Right lobe of liver (tissue), 6 donors: ENCODE measurements around the gene TCF7. TPM values are rescaled to one million over a fixed set of nuclear protein-coding genes. Genes with fewer than 3 reads are reported as not detected.

Experiments used
- ATAC-seq, 4 donors: fragments of 200-7000 bp; cut with Tn5 transposase; one replicate each; pipeline ENCODE4 v1.9.1; 2020; ENCODE audit warnings: mild to moderate bottlenecking in 4 of 4, moderate library complexity in 4 of 4
- DNase-seq, 3 donors: peaks; one replicate each; pipeline ENCODE4 v3.0.0-alpha.2; 2020
- H3K27ac ChIP-seq, 3 donors: fragments of 200-600 bp; one replicate each; pipeline ENCODE4 v1.8.0; 2022
- H3K27me3 ChIP-seq, 2 donors: fragments of 200-600 bp; one replicate each; pipeline ENCODE4 v1.8.0; 2022
- H3K36me3 ChIP-seq, 4 donors: fragments of 200-600 bp; sonication (generic) in 1 of 4; one replicate each; pipeline versions ENCODE4 v1.5.1 to v1.8.0; 2017 to 2022; ENCODE audit warnings: control low read depth in 1 of 4
- H3K4me1 ChIP-seq, 4 donors: fragments of 200-600 bp; sonication (generic) in 1 of 4; one replicate each; pipeline versions ENCODE4 v1.5.1 to v1.8.0; 2017 to 2022; ENCODE audit warnings: control low read depth in 1 of 4
- H3K4me3 ChIP-seq, 3 donors: fragments of 200-600 bp; one replicate each; pipeline ENCODE4 v1.8.0; 2022
- H3K9me3 ChIP-seq, 4 donors: fragments of 200-600 bp; sonication (generic) in 1 of 4; one replicate each; pipeline versions ENCODE4 v1.5.1 to v1.8.0; 2017 to 2022; ENCODE audit warnings: control low read depth in 1 of 4
- POLR2A ChIP-seq: fragments of 450-650 bp; IDR thresholded peaks from one replicate; pipeline ENCODE4 v1.6.1; 2017; ENCODE audit warnings: antibody characterized with exemption, mild to moderate bottlenecking
- WGBS: methylation state at CpG from one replicate; pipeline ENCODE4 v1.1.6; 2018; ENCODE audit warnings: low coverage, low lambda C conversion rate; ENCODE audit not compliant: insufficient coverage; ENCODE audit errors: missing lambda C conversion rate; 5-methylcytosine and 5-hydroxymethylcytosine counted together
- intact Hi-C, 2 donors: fragments of 100-400 bp; cut with DNase I; formaldehyde crosslinking; loops; one replicate each; pipeline versions ENCODE4 v1.11.2 to v1.14.1; 2022
- total RNA-seq, 6 experiments: library from RNA; depleted of rRNA in 2 of 6; stranded (reverse); fragments of >200 nt in 2 of 6; fragmentation: NEBNext Ultra II Directional in 3 of 6; extraction: Animal tissue kit (Norgen Biotek cat#: 25700) in 3 of 6; gene quantifications; one replicate each; pipeline versions ENCODE4 v1.1.0 to v1.2.4, GENCODE V29; 2016 to 2023
- TF ChIP-seq, protein P1 (sequence below), 4 donors: fragments of 200-600 bp in 3 of 4; fragments of 450-650 bp in 1 of 4; IDR thresholded peaks; one replicate each; pipeline versions ENCODE4 v1.5.1 to v1.8.0; 2016 to 2022; ENCODE audit warnings: antibody characterized with exemption in 4 of 4, mild to moderate bottlenecking in 2 of 4
- donor health status: DM: no; HTN: yes; CAD: no.
- donor health status: DM: no; HTN: no; CAD: no.
- donor health status: DM: no; HTN: no; CAD: no.
- donor health status: DM: no; HTN: yes; CAD: no.
- donor health status: DM: no; HTN: yes; CAD: no.

The TCF7 gene
- total RNA-seq, 6 experiments from 2014 or later, result 2.0 to 3.8 (median 2.7) TPM

DNA sequence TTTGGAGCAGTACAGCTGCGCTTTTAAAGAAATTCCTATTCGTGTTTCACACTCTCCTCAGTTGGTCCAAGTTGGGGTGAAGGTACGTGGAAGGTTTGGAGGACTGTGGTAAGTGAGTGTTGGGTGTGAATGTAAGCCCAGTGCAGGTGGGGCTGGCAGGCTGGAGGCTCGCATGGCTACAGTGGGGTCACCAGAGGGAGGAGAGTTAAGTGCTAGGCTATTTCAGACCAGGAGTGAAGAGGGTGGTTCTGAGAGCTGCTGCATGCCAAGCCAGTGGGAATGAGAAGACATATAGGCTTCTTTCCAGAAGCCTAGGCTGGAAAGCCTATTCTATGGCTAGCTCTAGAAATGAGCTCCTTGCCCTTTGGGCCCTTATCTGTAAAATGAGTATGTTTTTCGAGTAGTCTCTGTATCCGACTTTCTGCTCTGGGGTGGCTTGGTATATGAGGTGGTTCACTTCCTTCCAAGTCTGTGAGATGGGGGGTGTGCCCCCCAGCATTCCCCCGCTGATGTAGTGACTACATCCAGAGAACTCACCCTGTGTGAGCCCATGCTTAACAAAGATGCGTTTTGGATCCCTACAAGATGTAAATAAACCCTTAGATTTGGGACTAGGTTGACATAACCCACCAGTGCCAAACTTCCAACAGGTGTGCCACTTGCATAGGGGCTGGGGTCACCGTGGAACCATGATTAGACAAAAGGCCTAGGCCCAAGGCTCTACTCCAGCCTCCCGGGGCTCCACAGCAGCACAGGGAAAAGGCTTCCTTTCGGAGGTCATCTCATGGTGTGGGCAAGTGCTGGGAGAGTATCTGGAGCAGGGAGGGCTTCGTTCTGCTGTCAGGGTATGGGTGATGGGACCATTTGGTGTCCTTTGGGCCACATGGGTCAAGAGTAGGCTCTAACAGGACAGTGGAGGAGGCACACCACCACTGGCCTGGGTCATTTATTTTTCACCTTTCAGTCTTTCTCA is 2.6 kb downstream of the TCF7 start:
- Histone ChIP-seq H3K4me3 (no peak overlapping the region), H3K27me3 (no peaks in the 10 kb centered on the region), H3K27ac (no peak overlapping the region), H3K4me1 (peaks cover 0 to 8% (median 2%) of the 10 kb centered on the region in 4 donors), H3K9me3 (no peaks in the 10 kb centered on the region), H3K36me3 (no peaks in the 10 kb centered on the region)
- WGBS, result 82% methylated on average over 8 of the region's 12 CpGs
- ATAC-seq (no peak), DNase-seq (no peak)
- intact Hi-C loops, result no loop called here
- no peak for TF ChIP-seq POLR2A
- TF ChIP-seq, protein P1, sequence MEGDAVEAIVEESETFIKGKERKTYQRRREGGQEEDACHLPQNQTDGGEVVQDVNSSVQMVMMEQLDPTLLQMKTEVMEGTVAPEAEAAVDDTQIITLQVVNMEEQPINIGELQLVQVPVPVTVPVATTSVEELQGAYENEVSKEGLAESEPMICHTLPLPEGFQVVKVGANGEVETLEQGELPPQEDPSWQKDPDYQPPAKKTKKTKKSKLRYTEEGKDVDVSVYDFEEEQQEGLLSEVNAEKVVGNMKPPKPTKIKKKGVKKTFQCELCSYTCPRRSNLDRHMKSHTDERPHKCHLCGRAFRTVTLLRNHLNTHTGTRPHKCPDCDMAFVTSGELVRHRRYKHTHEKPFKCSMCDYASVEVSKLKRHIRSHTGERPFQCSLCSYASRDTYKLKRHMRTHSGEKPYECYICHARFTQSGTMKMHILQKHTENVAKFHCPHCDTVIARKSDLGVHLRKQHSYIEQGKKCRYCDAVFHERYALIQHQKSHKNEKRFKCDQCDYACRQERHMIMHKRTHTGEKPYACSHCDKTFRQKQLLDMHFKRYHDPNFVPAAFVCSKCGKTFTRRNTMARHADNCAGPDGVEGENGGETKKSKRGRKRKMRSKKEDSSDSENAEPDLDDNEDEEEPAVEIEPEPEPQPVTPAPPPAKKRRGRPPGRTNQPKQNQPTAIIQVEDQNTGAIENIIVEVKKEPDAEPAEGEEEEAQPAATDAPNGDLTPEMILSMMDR (IDR thresholded peaks at IDR 0.05), result no peak

DNA sequence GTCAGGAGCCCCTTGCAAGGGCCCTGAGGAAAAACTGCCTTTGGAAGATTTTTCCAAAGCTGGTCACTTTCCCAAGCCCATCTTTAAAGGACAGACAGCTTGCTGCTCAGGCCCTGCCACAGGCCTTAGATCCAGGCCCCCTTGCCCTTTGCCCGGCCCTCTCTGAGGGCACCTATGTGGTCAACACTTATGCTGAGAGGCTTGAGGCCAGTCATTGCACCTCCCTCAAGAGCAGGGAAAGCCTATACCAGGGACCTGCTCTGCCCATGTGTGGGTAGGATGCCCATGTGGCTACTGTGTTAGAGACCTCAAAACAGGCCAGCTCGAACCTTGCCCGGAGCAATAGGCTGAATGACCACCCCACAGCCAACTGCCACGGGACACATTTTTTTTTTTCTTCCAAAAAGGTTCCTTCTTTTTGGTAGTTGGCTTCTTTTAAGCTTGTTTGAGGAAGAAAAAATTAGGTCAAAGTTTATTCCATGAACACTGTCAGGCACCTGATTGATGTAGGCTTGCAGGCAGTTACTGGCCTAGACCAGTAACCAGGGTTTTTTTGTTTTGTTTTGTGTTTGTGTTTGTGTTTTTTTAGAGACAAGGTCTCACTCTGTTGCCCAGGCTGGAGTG is 3.8 kb downstream of the TCF7 start:
- intact Hi-C loops, result no loop called here
- Histone ChIP-seq H3K36me3 (no peaks in the 10 kb centered on the region), H3K27me3 (no peaks in the 10 kb centered on the region), H3K4me1 (peaks cover 0 to 8% (median 2%) of the 10 kb centered on the region in 4 donors), H3K4me3 (no peak overlapping the region), H3K27ac (no peak overlapping the region), H3K9me3 (no peaks in the 10 kb centered on the region)
- ATAC-seq (no peak), DNase-seq (peak in 1 of 3 donors; percentile 5)
- WGBS, result 58% methylated on average over 3 of the region's 4 CpGs
- TF ChIP-seq, protein P1 (IDR thresholded peaks at IDR 0.05), result no peak
- no peak for TF ChIP-seq POLR2A

DNA sequence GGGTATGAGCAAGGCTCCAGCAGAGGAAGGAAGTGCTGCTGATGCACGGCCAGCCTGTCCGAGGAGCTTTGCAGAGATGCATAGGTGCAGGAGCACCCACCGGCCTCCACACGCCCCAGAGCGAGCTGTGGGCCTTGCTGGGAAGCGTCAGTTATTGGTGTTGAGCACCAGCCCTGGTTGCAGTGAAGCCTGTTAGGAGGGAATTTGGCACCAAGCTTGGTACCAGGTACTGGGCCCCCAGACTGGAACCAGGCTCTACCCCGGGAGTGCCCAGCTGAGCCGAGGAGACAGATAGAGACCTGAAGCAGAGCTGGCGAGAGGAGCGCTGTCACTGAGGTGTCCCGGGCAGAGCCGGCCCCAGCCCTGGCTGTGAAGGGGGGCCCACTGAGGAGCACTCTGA is 5.2 kb downstream of the TCF7 start:
- ATAC-seq (no peak), DNase-seq (no peak)
- Histone ChIP-seq H3K4me1 (no peaks in the 10 kb centered on the region), H3K9me3 (no peaks in the 10 kb centered on the region), H3K4me3 (no peak overlapping the region), H3K27ac (no peak overlapping the region), H3K36me3 (no peaks in the 10 kb centered on the region), H3K27me3 (no peaks in the 10 kb centered on the region)
- intact Hi-C loops, result no loop called here
- no CpG with 5 or more reads among the region's 12 CpGs for WGBS
- TF ChIP-seq, protein P1 (IDR thresholded peaks at IDR 0.05), result no peak
- TF ChIP-seq POLR2A, result no peak

DNA sequence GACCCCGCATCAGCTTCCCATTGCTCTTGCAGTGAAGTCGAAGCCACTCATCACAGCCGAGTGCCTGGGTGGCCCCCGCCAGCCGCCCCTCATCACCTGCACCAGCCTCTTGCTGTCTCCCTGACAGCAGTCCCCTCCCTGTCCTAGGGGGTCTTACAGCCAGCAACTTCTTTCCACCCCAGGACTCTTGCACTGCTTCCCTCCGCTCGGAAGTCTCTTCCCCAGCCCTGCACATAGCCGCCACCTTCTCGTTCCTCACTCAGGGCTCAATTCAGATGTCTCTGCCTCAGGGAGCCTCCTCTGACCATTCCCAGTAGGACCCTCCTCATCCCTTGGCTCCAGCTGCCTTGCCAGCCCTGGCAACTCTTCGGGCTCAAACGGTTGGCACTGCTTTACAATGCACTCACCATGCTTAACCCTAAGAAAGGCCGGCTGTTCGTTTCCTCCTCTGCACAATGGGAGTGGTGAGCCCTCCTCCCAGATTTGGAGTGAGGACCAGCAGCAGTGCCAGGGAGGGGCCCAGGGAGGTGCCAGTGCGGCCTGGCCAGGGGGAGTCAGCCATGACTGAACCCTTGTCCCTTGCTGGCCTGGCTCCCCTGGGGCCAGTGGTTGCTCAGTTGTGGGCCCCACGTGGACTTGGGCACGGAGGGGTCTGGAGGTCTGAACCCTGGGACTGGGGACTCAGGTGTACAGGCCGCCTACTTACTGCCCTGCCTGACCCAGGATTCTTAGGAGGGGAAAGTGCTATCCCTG is 6.1 kb downstream of the TCF7 start:
- WGBS, result 93% methylated on average over 9 of the region's 17 CpGs
- ATAC-seq (no peak), DNase-seq (no peak)
- Histone ChIP-seq H3K4me3 (no peak overlapping the region), H3K9me3 (no peaks in the 10 kb centered on the region), H3K36me3 (no peaks in the 10 kb centered on the region), H3K27me3 (no peaks in the 10 kb centered on the region), H3K4me1 (peaks cover 0 to 2% (median 0%) of the 10 kb centered on the region in 4 donors), H3K27ac (no peak overlapping the region)
- TF ChIP-seq, protein P1 (IDR thresholded peaks at IDR 0.05), result no peak
- TF ChIP-seq POLR2A, result no peak
- intact Hi-C loops, result no loop called here
